ENCODE results near the gene COP1.

COP1 gene

GRCh38 chr1:175944591-175944990, 262.5 kb downstream of the COP1 start:
- DNase-seq = no peak

- DNase-seq = no peak
Observed at GRCh38 chr1:175941164-175941563, 265.9 kb downstream of the COP1 start.

- no peak for DNase-seq
Observed at GRCh38 chr1:175936736-175937135, 270.4 kb downstream of the COP1 start.

- no peak for DNase-seq
Observed at GRCh38 chr1:175935566-175936115, 271.4 kb downstream of the COP1 start.

GRCh38 chr1:175935166-175935565, 271.9 kb downstream of the COP1 start:
- DNase-seq = no peak

GRCh38 chr1:175933801-175934200, 273.3 kb downstream of the COP1 start:
- DNase-seq = no peak

- no peak for DNase-seq
Observed at GRCh38 chr1:175927944-175928343, 279.1 kb downstream of the COP1 start.

- no peak for DNase-seq
Observed at GRCh38 chr1:175922254-175922881, 284.7 kb downstream of the COP1 start.

- no peak for DNase-seq
Observed at GRCh38 chr1:175920381-175920780, 286.7 kb downstream of the COP1 start.

GRCh38 chr1:175919001-175919400, 288.1 kb downstream of the COP1 start:
- DNase-seq = no peak

- no peak for DNase-seq
Observed at GRCh38 chr1:175918364-175918801, 288.7 kb downstream of the COP1 start.

- no peak for DNase-seq
Observed at GRCh38 chr1:175914115-175914514, 293.0 kb downstream of the COP1 start.

- DNase-seq = no peak
Observed at GRCh38 chr1:175911138-175911537, 295.9 kb downstream of the COP1 start.

- DNase-seq = no peak
Observed at GRCh38 chr1:175906370-175906769, 300.7 kb downstream of the COP1 start.

GRCh38 chr1:175904808-175905207, 302.3 kb downstream of the COP1 start:
- DNase-seq = no peak

GRCh38 chr1:175902281-175902680, 304.8 kb downstream of the COP1 start:
- DNase-seq = no peak

GRCh38 chr1:175901076-175901836, 305.8 kb downstream of the COP1 start:
- DNase-seq = no peak

GRCh38 chr1:175900171-175900570, 306.9 kb downstream of the COP1 start:
- no peak for DNase-seq

GRCh38 chr1:175895966-175896365, 311.1 kb downstream of the COP1 start:
- DNase-seq = no peak
